ENCODE results near the gene MYO3B.

GRCh38 chr2:170339322-170339721, 161.4 kb downstream of the MYO3B start:
- TF ChIP-seq, protein P1, sequence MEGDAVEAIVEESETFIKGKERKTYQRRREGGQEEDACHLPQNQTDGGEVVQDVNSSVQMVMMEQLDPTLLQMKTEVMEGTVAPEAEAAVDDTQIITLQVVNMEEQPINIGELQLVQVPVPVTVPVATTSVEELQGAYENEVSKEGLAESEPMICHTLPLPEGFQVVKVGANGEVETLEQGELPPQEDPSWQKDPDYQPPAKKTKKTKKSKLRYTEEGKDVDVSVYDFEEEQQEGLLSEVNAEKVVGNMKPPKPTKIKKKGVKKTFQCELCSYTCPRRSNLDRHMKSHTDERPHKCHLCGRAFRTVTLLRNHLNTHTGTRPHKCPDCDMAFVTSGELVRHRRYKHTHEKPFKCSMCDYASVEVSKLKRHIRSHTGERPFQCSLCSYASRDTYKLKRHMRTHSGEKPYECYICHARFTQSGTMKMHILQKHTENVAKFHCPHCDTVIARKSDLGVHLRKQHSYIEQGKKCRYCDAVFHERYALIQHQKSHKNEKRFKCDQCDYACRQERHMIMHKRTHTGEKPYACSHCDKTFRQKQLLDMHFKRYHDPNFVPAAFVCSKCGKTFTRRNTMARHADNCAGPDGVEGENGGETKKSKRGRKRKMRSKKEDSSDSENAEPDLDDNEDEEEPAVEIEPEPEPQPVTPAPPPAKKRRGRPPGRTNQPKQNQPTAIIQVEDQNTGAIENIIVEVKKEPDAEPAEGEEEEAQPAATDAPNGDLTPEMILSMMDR (conservative IDR thresholded peaks at IDR 0.05) = no peak
- no peak for TF ChIP-seq ZFX (IDR thresholded peaks at IDR 0.05)
